Measurements from ENCODE around the gene CAMK4. TPM values are rescaled to one million over a fixed set of nuclear protein-coding genes. Genes with fewer than 3 reads are reported as not detected.
A peak's percentile ranks its signal among the peaks of the same experiment; 100 is the strongest.

The CAMK4 gene
- total and polyA plus RNA-seq, 2 experiments from 2014 or later = 4.2 to 7.3 TPM

DNA sequence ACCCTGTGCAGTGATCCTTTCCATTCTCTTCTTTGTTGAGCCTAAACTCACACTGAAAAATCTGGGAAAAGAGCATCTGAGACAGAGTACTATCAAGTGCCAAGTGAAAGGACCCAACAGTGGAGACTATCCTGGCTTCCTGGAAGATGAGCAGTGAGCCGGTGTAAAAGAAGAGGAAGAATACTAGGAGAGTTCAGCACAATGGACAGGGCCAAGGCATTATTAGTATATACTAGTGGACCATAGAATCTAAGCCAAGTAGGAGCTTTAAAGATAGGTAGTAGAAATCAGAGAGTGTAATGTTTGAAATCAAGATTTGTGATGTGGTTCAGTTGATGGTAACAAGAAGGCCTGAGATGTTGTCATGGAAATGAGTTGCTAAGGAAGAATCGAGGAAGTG, 140.8 kb downstream of the CAMK4 start:
- Histone ChIP-seq H3K9me2 (ENCODE audit: insufficient read depth) (peaks cover 9% of the 10 kb centered on the region; the same call in 1 of the 2 replicates), H3K4me1 (ENCODE audit: insufficient read depth) (no peaks in the 10 kb centered on the region), H3K4me3 (no peak overlapping the region), H4K20me1 (replicated peaks; ENCODE audit: insufficient read depth) (no peaks in the 10 kb centered on the region), H3F3A (replicated peaks; ENCODE audit: low read depth) (no peaks in the 10 kb centered on the region), H2AFZ (no peak overlapping the region), H3K27me3 (ENCODE audit: insufficient read depth) (no peaks in the 10 kb centered on the region), H3K4me2 (no peak overlapping the region), H3K36me3 (ENCODE audit: insufficient read depth) (no peaks in the 10 kb centered on the region), H3K27ac (ENCODE audit: low read depth) (no peak overlapping the region), H3K79me2 (replicated peaks; ENCODE audit: insufficient read depth) (no peaks in the 10 kb centered on the region)
- peak; percentile 66 for ATAC-seq
- H3K4me1 Mint-ChIP-seq = no peaks in the 10 kb centered on the region
- no peaks in the 10 kb centered on the region for H3K9me3 Mint-ChIP-seq
- no peaks in the 10 kb centered on the region for H3K27me3 Mint-ChIP-seq (ENCODE audit: insufficient read depth, low read depth, poor library complexity)
- H3K36me3 Mint-ChIP-seq (ENCODE audit: low read depth) = no peaks in the 10 kb centered on the region
- H3K27ac Mint-ChIP-seq = no peak overlapping the region
- H3K4me3 Mint-ChIP-seq = no peak overlapping the region
- DNase-seq (ENCODE audit: low spot score) = peak; percentile 61
- TF ChIP-seq ZNF114 (CRISPR knock-in tag; IDR thresholded peaks at IDR 0.05) = no peak
- TF ChIP-seq, protein P1, sequence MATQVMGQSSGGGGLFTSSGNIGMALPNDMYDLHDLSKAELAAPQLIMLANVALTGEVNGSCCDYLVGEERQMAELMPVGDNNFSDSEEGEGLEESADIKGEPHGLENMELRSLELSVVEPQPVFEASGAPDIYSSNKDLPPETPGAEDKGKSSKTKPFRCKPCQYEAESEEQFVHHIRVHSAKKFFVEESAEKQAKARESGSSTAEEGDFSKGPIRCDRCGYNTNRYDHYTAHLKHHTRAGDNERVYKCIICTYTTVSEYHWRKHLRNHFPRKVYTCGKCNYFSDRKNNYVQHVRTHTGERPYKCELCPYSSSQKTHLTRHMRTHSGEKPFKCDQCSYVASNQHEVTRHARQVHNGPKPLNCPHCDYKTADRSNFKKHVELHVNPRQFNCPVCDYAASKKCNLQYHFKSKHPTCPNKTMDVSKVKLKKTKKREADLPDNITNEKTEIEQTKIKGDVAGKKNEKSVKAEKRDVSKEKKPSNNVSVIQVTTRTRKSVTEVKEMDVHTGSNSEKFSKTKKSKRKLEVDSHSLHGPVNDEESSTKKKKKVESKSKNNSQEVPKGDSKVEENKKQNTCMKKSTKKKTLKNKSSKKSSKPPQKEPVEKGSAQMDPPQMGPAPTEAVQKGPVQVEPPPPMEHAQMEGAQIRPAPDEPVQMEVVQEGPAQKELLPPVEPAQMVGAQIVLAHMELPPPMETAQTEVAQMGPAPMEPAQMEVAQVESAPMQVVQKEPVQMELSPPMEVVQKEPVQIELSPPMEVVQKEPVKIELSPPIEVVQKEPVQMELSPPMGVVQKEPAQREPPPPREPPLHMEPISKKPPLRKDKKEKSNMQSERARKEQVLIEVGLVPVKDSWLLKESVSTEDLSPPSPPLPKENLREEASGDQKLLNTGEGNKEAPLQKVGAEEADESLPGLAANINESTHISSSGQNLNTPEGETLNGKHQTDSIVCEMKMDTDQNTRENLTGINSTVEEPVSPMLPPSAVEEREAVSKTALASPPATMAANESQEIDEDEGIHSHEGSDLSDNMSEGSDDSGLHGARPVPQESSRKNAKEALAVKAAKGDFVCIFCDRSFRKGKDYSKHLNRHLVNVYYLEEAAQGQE (IDR thresholded peaks at IDR 0.05; ENCODE audit: unreplicated experiment) = peak; percentile 75
- TF ChIP-seq, protein P2, sequence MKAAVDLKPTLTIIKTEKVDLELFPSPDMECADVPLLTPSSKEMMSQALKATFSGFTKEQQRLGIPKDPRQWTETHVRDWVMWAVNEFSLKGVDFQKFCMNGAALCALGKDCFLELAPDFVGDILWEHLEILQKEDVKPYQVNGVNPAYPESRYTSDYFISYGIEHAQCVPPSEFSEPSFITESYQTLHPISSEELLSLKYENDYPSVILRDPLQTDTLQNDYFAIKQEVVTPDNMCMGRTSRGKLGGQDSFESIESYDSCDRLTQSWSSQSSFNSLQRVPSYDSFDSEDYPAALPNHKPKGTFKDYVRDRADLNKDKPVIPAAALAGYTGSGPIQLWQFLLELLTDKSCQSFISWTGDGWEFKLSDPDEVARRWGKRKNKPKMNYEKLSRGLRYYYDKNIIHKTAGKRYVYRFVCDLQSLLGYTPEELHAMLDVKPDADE (IDR thresholded peaks at IDR 0.05) = no peak

DNA sequence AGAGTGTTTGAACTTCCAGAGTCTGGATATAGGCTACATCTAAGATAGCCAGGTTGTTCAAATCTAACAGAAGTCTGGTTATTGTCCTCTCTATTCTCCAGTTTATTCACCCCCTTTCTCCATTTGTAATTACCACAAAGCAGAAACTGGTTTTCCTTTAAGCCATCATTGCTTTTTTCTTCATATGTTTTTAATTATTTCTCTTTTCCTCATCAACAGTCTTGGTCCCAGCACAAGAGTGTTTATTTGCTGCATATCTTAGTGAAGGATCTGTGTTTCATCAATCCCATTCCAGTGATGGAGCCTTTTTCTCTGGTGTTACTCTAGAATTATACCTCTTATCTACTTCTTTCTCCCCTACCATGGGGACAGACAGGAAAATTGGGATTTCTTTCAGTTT, 142.2 kb downstream of the CAMK4 start:
- Histone ChIP-seq H3K36me3 (ENCODE audit: insufficient read depth) (no peaks in the 10 kb centered on the region), H3K9me2 (ENCODE audit: insufficient read depth) (peaks cover 9% of the 10 kb centered on the region; the same call in 1 of the 2 replicates), H2AFZ (no peak overlapping the region), H3K79me2 (replicated peaks; ENCODE audit: insufficient read depth) (no peaks in the 10 kb centered on the region), H4K20me1 (replicated peaks; ENCODE audit: insufficient read depth) (no peaks in the 10 kb centered on the region), H3K4me3 (no peak overlapping the region), H3K4me2 (no peak overlapping the region), H3K27ac (ENCODE audit: low read depth) (no peak overlapping the region), H3K27me3 (ENCODE audit: insufficient read depth) (no peaks in the 10 kb centered on the region), H3K4me1 (ENCODE audit: insufficient read depth) (no peaks in the 10 kb centered on the region), H3F3A (replicated peaks; ENCODE audit: low read depth) (no peaks in the 10 kb centered on the region)
- Mint-ChIP-seq H3K36me3 (ENCODE audit: low read depth) (no peaks in the 10 kb centered on the region), H3K27me3 (ENCODE audit: insufficient read depth, low read depth, poor library complexity) (no peaks in the 10 kb centered on the region), H3K27ac (no peak overlapping the region), H3K4me1 (no peaks in the 10 kb centered on the region), H3K4me3 (no peak overlapping the region), H3K9me3 (no peaks in the 10 kb centered on the region)
- no peak for ATAC-seq
- no peak for DNase-seq (ENCODE audit: low spot score)
- TF ChIP-seq, protein P1 (IDR thresholded peaks at IDR 0.05; ENCODE audit: unreplicated experiment) = no peak
- TF ChIP-seq ZNF114 (CRISPR knock-in tag; IDR thresholded peaks at IDR 0.05) (no peak), CREB1 (CRISPR knock-in tag; IDR thresholded peaks at IDR 0.05; ENCODE audit: low read depth) (no peak), EZH2phosphoT487 (IDR thresholded peaks at IDR 0.05; ENCODE audit: unreplicated experiment) (no peak), POLR2AphosphoS5 (IDR thresholded peaks at IDR 0.05; ENCODE audit: low read depth) (no peak)
- TF ChIP-seq, protein P2 (IDR thresholded peaks at IDR 0.05) = no peak
- TF ChIP-seq, protein P3, sequence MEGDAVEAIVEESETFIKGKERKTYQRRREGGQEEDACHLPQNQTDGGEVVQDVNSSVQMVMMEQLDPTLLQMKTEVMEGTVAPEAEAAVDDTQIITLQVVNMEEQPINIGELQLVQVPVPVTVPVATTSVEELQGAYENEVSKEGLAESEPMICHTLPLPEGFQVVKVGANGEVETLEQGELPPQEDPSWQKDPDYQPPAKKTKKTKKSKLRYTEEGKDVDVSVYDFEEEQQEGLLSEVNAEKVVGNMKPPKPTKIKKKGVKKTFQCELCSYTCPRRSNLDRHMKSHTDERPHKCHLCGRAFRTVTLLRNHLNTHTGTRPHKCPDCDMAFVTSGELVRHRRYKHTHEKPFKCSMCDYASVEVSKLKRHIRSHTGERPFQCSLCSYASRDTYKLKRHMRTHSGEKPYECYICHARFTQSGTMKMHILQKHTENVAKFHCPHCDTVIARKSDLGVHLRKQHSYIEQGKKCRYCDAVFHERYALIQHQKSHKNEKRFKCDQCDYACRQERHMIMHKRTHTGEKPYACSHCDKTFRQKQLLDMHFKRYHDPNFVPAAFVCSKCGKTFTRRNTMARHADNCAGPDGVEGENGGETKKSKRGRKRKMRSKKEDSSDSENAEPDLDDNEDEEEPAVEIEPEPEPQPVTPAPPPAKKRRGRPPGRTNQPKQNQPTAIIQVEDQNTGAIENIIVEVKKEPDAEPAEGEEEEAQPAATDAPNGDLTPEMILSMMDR (conservative IDR thresholded peaks at IDR 0.05; ENCODE audit: low read depth in 2 of 2) = no peak
